Measurements from ENCODE around the gene CARS1. TPM values are rescaled to one million over a fixed set of nuclear protein-coding genes. Genes with fewer than 3 reads are reported as not detected.

The CARS1 gene
- total and polyA plus RNA-seq, 2 of the 8 experiments (the other 6 are each of a cell fraction or from before 2014, with no cell fraction given): 44.1 to 100 TPM

DNA sequence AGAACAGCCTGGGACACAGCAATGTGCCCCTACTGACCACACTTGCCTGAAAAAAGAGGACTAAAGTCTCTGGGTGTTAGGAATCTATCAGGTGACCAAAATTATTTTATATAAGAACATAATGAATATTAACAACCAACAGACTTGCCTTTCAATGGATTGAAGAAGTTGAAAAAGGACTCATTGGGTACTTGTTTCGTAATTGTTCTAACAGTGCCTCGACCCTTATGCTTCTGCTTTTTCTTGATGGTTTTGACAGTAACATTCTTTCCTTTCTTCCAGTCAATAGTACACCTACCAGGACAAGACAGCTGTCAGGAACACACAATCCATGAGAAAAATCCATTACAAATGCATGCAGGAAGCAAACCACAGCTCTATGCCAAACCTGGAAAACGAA lies 99.0 kb downstream of the CARS1 start:
- H4K20me1 ChIP-seq (replicated peaks in 1 of 2; ENCODE audit: control insufficient read depth in 1 of 2, insufficient read depth in 2 of 2, low read length in 2 of 2): peaks cover 20 to 25% of the 10 kb centered on the region in 2 experiments
- POLR2A ChIA-PET (ENCODE audit: partially characterized antibody): interaction anchor here (1.2 to 1.3 kb wide), 2 partner anchors 10 to 79 kb away, joined by 3 to 4 read pairs; no protein-coding TSS in a partner anchor
- no peak overlapping the region for H3K14ac ChIP-seq (ENCODE audit: insufficient read length)
- no peak overlapping the region for H2AK5ac ChIP-seq (ENCODE audit: low read depth, low read length)
- H3K23me2 ChIP-seq (ENCODE audit: low read depth, low read length): no peaks in the 10 kb centered on the region
- H3K4me3 ChIP-seq (ENCODE audit: extremely low read depth in 1 of 4, insufficient read depth in 2 of 4, low read depth in 3 of 4, low read length in 4 of 4): no peak overlapping the region
- peaks cover 0 to 12% of the 10 kb centered on the region in 2 experiments; a peak in 1 of 4 replicates for H3K79me2 ChIP-seq (ENCODE audit: control insufficient read depth in 1 of 2, insufficient read depth in 2 of 2, low read length in 2 of 2)
- H3K27ac ChIP-seq (ENCODE audit: low read depth, low read length): no peak overlapping the region
- H4K8ac ChIP-seq (ENCODE audit: extremely low read depth, insufficient read depth, low read length): no peak overlapping the region
- H2BK5ac ChIP-seq (ENCODE audit: low read depth, low read length): no peak overlapping the region
- peaks cover 0 to 8% (median 3%) of the 10 kb centered on the region in 4 experiments; a peak in 6 of 7 replicates for H3K4me1 ChIP-seq (replicated peaks in 1 of 4; ENCODE audit: control insufficient read depth in 3 of 4, insufficient read depth in 4 of 4, low read length in 3 of 4)
- no peak overlapping the region for H2BK15ac ChIP-seq (ENCODE audit: low read length)
- H3K56ac ChIP-seq (replicated peaks; ENCODE audit: insufficient read length, low read depth, low read length): no peak overlapping the region
- H3K23ac ChIP-seq (ENCODE audit: insufficient read length): no peak overlapping the region
- H2AFZ ChIP-seq (ENCODE audit: low read length): no peak overlapping the region
- CTCF ChIA-PET (ENCODE audit: partially characterized antibody): interaction anchor here (1.3 to 2.2 kb wide), 2 partner anchors 11 to 77 kb away, joined by 3 to 8 read pairs; no protein-coding TSS in a partner anchor
- H4K91ac ChIP-seq (replicated peaks; ENCODE audit: insufficient read length, low read length): no peak overlapping the region
- peaks cover 30 to 82% (median 67%) of the 10 kb centered on the region in 4 experiments for H3K36me3 ChIP-seq (ENCODE audit: control insufficient read depth in 2 of 4, insufficient read depth in 4 of 4, low read length in 3 of 4)
- H2BK120ac ChIP-seq (replicated peaks; ENCODE audit: low read depth, low read length): no peak overlapping the region
- H3K4me2 ChIP-seq (ENCODE audit: insufficient read depth in 1 of 2, low read depth in 2 of 2, low read length in 2 of 2): no peak overlapping the region
- FAIRE-seq (no peak), DNase-seq (ENCODE audit: low read depth in 1 of 2, low spot score in 2 of 2) (no peak)
- H3K9ac ChIP-seq (replicated peaks in 1 of 4; ENCODE audit: extremely low read depth in 1 of 4, low read depth in 3 of 4, low read length in 3 of 4): no peak overlapping the region
- H2BK12ac ChIP-seq (ENCODE audit: low read depth, low read length): no peak overlapping the region
- peaks cover 9% of the 10 kb centered on the region; the same call in 1 of the 2 replicates for H3K79me1 ChIP-seq (ENCODE audit: low read depth, low read length)
- H3K4ac ChIP-seq (replicated peaks; ENCODE audit: insufficient read length, low read depth, low read length): no peak overlapping the region
- 92% methylated on average over 3 of the region's 3 CpGs; no CpG with 5 or more reads in 1 of the 2 experiments for WGBS, 2 experiments (ENCODE audit: extremely low coverage in 1 of 2, insufficient coverage in 1 of 2, insufficient read length in 1 of 2, insufficient replicate concordance in 2 of 2, low coverage in 1 of 2, low lambda C conversion rate in 2 of 2, missing lambda C conversion rate in 1 of 2)
- H3K9me3 ChIP-seq (ENCODE audit: insufficient read depth in 2 of 2, low read depth in 1 of 2, low read length in 1 of 2): no peaks in the 10 kb centered on the region
- H4K5ac ChIP-seq (ENCODE audit: insufficient read length, low read depth, low read length): no peak overlapping the region
- no peak overlapping the region for H2BK20ac ChIP-seq (ENCODE audit: low read length)
- H3K18ac ChIP-seq (ENCODE audit: extremely low read depth, low read length): no peak overlapping the region
- H3K27me3 ChIP-seq (replicated peaks in 1 of 4; ENCODE audit: control insufficient read depth in 3 of 4, extremely low read depth in 1 of 4, insufficient read depth in 3 of 4, low read length in 3 of 4): no peaks in the 10 kb centered on the region
- TF ChIP-seq CREB1 (IDR thresholded peaks at IDR 0.05) (no peak), EGR1 (IDR thresholded peaks at IDR 0.05; ENCODE audit: borderline replicate concordance, low read depth, low read length) (no peak), POU5F1 (IDR thresholded peaks at IDR 0.05; ENCODE audit: low read depth, low read length) (no peak), SRF (IDR thresholded peaks at IDR 0.05; ENCODE audit: low read depth, low read length) (no peak), TAF7 (optimal IDR thresholded peaks at IDR 0.05; ENCODE audit: borderline replicate concordance, low read depth, low read length) (no peak), POLR2A (IDR thresholded peaks at IDR 0.05; ENCODE audit: control extremely low read depth in 1 of 2, low read depth in 2 of 2, low read length in 2 of 2) (no peak), SIN3A (conservative IDR thresholded peaks at IDR 0.05 in 1 of 2, IDR thresholded peaks at IDR 0.05 in 1 of 2; ENCODE audit: low read depth in 1 of 2, low read length in 2 of 2) (no peak), KDM1A (IDR thresholded peaks at IDR 0.05; ENCODE audit: borderline replicate concordance, low read length) (no peak), TBP (IDR thresholded peaks at IDR 0.05; ENCODE audit: low read depth, low read length) (no peak), GTF2F1 (IDR thresholded peaks at IDR 0.05; ENCODE audit: borderline replicate concordance, low read depth, low read length) (no peak), CBX5 (IDR thresholded peaks at IDR 0.05; ENCODE audit: low read depth, low read length) (no peak)
- TF ChIP-seq, protein P1, sequence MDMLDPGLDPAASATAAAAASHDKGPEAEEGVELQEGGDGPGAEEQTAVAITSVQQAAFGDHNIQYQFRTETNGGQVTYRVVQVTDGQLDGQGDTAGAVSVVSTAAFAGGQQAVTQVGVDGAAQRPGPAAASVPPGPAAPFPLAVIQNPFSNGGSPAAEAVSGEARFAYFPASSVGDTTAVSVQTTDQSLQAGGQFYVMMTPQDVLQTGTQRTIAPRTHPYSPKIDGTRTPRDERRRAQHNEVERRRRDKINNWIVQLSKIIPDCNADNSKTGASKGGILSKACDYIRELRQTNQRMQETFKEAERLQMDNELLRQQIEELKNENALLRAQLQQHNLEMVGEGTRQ (IDR thresholded peaks at IDR 0.05; ENCODE audit: low read length): no peak
